Measurements from ENCODE around the gene FRY.
A peak's percentile ranks its signal among the peaks of the same experiment; 100 is the strongest.
"Not testable (repeated sequence)": the region's sequence is repeated elsewhere in the genome, so short reads cannot be mapped to it uniquely, and the experiment has no call there.

Gene FRY

DNA sequence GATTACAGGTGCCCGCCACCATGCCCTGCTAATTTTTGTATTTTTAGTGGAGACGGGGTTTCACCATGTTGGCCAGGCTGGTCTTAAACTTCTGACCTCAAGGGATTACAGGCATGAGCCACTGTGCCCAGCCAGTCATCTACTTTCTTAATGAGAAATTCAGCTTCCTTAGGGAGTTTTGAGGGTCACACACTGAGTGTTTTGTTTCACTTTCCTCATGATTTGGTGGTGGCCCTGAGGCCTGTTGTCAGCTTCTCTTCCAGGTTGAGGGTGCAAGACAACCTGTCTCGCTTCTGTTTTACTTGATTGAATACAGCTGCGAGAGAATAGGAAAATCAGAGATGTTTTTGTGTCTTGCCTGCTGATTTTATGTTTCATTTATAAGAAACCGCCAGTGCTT is 9.9 kb downstream of the FRY start:
- DNase-seq (ENCODE audit: low spot score), result no peak

DNA sequence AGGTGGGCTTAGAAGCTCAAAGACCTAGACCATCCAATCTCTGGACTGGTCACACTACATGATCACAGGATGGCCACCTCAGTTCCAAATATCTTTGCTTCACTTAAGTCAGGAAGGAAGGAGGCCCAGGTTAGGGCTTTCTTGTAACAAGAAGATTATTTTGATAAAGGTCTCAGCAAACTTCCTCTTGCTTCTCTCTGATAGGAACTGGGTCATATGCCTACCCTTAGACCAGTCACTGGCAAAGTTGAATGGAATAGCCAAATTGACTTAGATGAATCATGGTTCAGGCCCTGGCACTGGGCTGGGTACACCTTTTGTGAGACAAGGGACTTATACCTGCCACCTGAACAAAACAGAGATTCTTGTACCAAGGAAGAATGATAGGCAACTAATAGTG is 11.0 kb downstream of the FRY start:
- DNase-seq (ENCODE audit: low spot score), result peak; percentile 5

DNA sequence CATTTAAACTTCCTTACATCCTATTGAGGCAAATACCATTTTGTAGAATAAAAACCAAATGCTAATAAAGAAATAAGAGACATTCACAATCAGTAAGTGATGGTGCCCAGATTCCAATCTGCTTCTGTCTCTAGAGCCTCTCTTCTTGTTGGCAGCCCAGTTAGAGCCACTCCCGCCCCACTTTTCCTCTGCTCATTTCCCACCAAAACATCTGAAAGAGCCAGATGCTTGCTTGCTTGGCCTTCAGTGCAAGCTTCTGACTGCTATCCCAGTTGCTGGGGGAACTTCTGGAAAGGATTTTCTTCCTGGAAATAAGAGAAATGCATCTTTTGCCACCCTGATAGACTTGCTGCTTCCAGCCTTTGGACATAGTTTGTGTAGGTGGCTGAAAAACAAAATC is 12.9 kb downstream of the FRY start:
- DNase-seq (ENCODE audit: low spot score), result no peak

DNA sequence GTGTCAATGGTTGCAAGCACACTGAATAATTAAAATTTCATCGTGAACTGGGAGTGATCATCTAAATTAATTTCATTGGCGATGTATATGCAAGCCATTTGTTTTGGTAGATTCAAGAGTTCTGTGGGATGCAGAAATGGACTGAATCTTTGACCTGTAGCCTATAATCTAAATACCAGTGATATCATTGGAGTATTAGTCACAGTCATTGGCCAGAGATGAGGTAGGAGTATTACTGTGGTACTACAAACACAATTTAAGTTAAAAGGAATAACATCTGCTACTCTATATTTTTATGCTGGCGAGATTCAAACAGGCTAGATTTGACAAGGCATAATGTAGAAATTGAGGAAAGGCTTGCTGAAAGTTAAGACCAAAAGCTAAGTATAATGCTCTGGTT is 14.0 kb downstream of the FRY start:
- DNase-seq (ENCODE audit: low spot score), result no peak

DNA sequence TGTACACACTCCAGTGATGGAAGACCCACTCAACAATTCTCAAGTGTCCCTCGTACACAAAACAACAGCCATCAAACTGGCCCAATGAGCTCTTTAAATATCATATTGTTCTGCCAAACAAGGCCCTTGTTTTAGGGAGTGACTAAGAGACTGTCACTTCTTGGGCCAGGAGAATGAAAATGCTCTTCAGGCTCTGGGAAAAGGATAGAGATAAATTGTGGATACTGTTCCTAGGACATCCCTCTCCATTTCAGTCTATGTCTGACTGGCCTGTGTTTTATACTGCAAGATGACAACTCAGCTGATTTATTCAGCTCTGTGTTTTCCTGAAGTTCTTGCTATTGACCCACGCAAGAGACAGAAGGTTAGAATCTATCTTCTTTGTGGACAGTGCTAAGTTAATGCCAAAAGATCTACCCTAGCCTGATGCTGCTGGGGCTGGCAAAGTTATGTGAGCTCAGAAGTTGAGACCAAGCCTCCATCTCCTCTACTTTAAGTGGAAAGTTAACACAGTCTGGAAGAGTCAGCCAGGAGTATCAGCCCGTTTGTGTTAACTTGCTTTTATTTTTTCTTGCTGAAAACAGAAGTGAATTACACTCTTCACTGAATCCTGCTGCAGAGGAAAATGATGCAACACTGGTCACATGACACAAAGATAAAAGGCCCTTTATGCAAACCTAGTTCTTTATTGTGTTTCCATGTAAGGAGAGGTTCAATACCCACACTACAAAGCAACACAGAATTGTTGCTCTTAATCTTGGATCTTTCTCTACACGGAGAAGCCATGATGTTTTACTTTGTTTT is 14.6 kb downstream of the FRY start:
- peak; percentile 29 for DNase-seq (ENCODE audit: low spot score)

DNA sequence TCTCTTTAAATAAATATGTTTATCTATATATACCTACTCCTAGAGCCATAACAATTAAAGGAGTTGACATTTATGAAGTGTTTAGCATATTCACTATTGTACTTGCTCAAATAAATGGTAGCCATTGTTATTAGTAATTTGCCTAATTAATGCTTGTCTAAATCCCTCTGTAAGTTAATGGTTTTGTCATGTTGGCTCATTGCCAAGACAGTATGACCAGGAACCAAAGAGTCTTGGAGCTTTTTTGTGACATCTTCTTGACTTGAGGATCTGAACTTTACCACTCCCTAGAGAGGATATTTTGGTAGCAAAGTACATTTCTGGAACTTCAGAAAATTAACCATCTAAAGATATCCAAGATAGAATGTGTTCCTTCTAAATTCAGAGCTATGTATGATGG is 15.5 kb downstream of the FRY start:
- no peak for DNase-seq (ENCODE audit: low spot score)

DNA sequence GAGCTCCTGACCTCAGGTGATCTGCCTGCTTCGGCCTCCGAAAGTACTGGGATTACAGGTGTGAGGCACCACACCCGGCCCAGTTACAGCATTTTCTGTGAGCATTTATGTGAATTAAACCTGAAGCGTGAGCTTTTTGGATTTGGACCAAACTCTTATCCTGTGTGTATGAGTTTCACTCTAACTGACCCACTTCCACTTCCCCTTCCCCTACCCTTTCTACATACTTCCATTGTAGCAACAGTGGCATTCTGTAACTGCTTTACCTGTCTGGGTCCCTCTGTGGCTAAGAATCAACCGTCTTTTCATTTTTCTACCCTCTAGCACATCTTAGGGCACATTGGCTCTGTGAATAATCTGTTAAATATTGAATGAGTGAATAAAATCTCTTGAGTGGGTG is 16.2 kb downstream of the FRY start:
- no peak for DNase-seq (ENCODE audit: low spot score)

DNA sequence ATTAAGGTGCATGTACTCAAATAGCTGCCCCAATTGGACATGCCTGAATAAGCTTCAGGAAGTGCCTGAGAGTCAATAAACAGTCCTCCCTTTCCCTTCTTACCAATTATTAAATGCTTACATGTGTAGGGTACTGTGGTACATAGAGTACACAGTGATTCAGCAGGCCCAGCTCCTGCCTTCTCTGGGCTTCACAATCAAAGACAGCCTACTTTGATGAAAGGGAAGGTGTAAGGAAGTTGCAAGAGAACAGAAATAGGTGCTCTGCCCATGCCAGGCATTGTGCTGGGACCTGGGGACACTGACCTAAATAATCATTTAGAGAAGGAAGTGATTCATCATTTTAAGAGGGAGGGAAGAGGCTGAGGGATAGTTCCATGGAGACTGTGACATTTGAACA is 17.2 kb downstream of the FRY start:
- no peak for DNase-seq (ENCODE audit: low spot score)

DNA sequence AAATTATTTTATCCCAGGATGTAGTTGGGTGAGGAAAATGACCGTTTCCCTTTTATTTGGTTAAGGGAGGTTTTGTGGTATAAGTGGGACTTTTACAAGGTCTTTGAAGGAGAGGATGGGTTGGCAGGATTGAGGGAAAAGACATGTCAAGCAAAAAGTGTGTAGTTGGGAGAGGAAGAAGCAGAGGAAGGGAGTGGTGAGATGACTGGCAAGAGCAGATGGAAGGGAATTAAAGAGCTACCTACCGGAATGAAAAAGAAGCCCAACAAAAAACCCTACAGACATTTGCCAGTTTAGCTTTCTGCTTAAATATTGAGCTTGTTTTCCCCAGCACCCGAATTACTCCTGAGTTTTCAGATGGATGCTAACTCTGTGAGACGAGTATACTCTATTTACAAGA is 19.6 kb downstream of the FRY start:
- DNase-seq (ENCODE audit: low spot score), result no peak

DNA sequence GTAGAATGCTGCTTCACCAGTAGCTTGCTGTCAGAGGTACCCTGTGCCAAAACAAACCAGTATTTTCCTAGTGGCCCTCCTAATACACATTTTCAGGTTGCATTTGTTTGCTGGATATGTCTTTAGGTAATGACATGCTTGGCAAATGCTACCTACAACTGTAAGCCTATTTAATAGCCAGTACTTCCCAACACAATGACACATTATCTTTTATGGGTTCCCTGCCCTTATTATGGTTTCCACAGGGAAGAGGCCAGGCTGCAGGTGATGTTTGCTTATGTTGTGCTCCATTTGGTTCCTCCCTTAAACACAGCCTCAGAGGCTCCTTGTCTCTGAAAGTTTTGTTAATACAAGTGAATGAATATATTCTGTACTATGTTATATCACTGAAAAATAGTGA is 24.7 kb downstream of the FRY start:
- no peak for DNase-seq (ENCODE audit: low spot score)

DNA sequence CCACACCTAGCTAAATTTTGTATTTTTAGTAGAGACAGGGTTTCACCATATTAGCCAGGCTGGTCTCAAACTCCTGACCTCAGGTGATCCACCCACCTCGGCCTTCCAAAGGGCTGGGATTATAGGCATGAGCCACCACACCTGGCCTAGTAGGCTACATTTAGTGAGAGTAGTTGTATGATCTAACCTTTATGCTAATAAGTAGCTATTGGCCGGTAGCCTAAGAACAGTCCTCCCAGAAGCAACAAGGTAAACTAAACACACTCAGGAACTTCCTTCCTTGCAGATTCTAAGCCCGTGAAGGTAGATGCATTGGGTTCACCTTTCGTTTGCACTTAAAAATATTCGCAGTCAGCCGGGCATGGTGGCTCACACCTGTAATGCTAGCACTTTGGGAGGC is 25.8 kb downstream of the FRY start:
- DNase-seq (ENCODE audit: low spot score), result not testable (repeated sequence)

DNA sequence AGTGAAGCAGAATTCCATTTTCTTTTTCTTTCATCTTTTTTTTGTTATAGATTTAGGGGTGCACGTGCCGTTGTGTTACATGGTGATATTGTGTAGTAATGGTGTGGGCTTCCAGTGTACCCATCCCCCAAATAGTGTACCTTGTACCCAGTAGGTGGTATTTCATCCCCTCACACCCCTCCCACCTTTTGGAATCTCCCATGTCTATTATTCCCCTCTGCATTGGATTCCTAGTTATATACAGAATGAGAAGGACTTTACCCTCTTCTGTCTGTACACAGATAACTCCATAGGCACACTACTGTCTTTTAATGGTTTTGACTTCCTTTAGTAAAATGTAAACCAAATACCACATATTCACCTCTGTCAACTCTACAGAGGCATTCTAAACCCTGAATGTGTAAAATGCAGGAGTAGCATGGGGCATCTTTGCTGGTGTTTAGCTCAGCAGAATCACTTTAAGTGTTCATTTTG is 28.0 kb downstream of the FRY start:
- no peak for DNase-seq (ENCODE audit: low spot score)

DNA sequence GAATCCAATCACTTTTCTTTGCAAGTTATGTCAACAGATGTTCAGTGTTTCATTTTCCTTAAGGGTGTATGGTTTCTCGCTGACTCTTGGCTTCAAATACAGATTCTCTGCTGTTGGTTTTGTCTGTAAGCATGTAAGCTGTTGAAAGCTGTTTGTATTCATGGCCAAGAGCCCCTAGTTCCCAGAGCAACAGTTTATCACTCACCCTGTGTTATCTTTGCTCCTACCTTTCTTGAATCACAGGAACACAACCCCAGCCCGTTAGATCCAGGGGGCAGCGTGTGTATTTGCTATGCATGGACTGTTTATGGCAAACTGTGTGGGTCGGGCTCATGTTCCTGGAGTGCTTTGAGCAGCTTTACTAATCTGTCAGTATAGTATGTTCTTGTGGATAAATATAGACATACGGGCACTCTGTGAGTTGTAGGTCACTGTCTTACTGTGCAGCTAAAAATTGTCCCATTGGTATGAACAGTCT is 28.9 kb downstream of the FRY start:
- no peak for DNase-seq (ENCODE audit: low spot score)

DNA sequence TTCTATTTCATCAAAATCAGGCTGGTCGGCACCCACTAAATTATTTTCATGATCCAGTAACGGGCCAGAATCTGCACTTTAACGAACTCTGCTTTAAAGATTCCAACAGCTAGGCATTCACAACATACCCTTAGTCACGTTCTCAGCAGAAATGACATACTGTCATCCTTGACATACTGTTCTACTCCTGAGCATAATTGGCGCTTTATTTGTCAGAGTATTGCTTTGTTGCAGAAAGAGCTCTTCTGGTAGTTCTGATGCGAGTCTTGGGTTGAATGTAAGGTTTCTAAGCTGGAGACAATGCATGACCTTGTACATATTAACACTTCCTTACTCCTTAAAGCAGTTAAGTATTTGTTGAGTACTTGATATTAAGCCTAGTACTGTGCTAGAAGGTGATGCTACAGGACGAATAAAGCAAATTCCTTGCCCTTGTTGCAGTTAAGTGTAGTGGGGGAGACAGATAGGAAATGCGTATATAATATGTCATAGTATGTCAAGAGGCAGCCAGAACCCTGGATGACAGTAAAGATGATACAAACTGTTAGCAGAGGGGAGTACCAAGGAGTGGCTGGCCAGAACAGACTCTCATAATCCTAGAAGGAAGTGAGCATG is 32.2 kb downstream of the FRY start:
- no peak for DNase-seq (ENCODE audit: low spot score)

DNA sequence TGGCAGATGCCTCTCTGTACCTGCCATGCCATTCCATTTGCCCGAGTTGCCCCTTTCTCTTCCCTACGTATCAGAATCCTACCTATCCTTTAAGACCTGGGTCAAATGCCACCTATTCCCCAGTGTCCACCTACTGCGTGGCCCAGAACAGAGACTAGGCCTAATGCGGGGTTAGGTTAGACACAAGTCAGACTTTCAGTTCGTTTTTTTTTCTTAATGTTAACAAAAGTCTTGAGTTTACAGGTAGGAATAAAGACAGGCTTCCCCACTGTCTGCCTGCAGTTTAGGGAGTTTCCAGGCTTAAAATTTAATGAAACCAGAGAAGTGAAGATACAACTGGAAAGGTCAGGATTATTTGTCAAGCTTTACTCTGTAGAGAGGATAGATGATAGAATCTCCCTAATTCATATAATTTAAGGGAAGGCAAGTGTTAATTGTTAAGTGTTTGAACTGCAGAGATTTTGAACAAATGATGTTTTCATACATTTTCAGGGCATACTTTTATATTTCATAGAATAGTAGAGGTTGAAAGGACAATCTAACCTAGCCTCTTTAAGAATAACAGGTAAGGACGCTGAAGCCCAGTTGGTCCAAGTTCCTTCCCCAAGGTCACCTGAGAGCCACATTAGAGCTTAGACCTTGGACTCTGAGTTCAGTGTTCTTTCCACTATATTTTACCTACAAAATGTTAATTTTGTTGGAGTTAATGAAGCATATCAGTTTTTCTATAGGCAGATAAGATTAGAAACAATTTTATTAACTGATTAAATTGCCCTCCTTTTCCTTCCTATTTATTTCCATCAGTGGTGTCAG is 35.8 kb downstream of the FRY start:
- DNase-seq (ENCODE audit: low spot score), result no peak

DNA sequence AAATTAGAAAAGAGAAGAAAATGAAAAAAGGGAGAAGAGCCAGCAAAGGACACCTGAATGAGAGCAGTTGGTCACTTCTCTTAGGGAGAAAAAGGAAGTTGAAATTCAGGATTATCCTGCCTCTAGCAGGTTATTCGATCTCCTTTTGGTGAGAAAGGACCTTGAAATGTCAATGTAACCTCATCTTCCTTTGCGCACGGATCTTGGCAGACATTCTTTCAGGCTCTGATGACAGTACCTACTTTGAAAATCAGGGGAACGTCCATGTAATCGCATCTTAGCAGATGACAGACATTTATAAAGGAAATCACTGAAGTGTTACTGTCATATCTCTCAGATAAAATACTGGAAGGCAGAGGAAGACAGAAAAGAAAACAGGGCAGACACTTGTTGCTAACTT is 36.7 kb downstream of the FRY start:
- no peak for DNase-seq (ENCODE audit: low spot score)

DNA sequence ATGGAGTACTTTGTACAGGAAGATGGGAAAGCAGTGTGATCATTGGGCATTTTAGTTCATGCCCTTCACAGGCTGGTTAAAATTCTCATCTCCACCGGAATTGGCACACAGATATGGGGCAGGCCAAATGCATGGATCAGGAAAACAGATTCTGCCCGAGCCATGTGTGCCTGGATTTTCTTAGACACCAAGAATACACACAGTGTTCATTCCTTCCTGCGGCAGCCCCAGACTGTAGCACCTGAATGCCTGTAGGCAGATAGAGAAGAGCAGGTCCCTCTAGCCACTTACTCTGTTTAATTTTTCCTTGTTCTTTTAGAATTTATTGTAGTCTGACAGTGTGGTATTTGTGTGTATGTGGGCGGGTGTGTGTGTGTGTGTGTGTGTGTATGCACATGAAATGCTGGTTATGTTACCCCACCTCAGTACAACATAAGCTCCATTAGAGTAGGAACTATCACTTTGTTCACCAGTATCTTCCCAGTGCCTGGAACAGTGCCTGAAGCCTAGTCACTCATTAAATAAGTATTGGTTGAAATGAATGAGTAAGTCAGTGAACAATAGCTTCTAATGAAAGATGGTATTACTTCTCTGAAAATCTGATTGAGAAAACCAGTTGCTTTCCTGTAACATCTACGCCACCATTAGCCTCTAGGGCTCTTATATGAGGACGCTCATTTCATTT is 41.7 kb downstream of the FRY start:
- no peak for DNase-seq (ENCODE audit: low spot score)

DNA sequence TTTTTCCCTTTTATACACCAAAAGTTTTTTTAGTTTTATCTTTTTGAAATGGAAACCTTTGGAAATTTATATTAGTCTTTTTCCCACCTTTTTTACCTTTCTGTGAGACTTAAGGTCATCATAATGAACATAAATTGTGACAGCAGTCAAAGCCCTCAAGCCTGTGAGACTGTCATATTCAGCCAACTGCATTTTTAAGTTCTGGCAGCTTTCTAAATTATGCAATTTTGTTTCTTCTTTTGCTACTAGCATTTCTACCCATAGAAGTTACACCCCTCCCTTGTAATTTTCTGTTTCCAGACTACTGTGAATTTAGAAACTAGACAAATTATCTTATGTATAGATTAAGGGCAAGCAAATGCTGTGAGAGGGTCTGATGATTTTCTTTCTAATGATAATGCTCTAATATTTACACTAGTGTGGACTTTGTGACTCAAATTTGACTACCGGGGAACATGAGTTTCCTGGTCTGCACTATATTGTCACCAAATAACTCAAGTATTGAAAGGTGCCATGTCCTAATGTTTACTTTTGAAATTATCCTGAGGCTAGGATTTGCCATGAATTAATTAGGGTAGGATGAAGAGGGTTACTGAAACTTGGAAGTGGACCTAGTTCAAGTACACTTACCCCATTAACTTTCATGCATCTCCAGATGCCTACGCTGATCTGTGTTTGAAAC is 43.7 kb downstream of the FRY start:
- no peak for DNase-seq (ENCODE audit: low spot score)

DNA sequence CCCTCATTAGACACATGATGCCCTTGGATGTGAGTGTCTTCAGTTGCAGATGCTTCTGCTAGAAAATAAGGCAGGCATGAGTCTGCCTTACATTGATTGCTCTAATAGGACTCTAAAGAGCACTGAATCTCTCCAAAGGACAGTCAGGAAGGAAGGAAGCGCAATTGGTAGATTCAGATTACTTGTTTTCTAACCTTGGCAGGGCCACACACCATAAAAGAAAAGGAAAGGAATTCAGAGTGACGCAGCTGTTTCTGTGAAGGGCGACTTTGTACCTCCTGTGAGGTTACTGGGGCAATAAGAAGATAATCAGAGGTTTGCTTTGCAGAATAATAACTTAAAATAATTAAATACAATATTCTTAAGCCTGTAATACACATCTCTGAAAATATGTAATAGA is 48.0 kb downstream of the FRY start:
- no peak for DNase-seq (ENCODE audit: low spot score)

DNA sequence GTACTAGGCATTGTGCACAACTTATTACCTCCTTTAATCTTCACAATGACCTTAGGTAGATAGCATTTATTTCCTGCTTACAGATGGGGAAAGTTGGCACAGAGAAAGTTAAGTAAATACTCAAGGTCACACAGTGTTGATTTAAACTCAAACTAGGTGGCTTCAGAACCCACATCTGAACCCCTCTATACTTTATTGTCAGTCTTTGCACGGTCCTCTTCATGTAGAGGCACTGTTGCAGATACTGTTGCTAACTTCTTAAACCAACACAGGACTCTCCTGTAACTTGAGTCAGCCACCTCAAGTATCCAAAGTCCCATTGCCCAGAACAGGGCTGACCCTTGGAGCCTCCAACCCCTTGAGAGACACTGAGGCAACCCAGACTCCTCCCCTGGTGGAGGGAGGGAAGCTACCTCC is 48.8 kb downstream of the FRY start:
- DNase-seq (ENCODE audit: low spot score), result no peak

DNA sequence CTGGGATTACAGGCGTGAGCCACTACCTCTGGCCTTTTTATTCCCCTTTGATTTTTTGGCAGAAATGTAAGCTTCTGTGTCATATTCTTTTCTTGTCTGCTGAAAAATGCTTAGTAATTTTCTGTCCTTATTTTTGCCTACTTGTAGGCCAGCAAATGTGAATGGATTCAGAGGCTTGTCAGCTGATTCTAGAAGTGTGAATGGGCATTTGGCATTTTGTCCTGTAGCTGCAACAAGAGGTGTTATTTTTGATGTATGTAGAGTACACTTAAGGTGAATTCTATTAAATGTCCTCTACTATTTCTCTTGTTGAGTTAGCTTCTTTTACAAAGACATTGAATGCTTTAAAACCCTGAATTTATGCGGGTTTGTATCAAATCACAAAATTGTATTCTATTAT is 50.0 kb downstream of the FRY start:
- DNase-seq (ENCODE audit: low spot score), result no peak

DNA sequence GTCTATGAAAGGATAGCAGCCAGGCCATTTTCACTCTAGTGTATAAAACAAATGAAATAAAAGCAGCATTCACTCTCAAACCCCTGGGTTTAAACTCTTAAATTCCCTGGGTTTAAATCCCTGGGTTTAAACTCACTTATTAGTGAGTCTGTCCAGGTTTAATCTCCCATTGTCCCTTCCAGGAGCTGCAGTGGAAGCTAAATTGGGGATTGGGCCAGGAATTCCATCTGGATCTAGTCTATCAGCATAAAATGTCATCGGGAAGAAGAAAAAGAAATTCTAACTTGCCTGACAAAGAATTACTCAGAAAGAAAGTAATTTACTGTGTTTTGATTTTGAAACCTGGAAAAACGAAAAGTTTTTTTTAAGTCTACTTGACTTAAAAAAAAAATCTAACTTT is 54.8 kb downstream of the FRY start:
- DNase-seq (ENCODE audit: low spot score), result no peak

Data from CD4-positive, alpha-beta T cell treated with Interleukin-2 at 100 ng/mL for 4 hours (primary cell).